Ovary (tissue), 9 donors: ENCODE measurements around the gene FOXE1. TPM values are rescaled to one million over a fixed set of nuclear protein-coding genes. Genes with fewer than 3 reads are reported as not detected.

Experiments
- DNase-seq, 5 donors: peaks; one replicate each; pipeline ENCODE4 v3.0.0-alpha.2; 2019 to 2020
- H3K27ac ChIP-seq, 2 donors: fragments of 200-600 bp; one replicate each; pipeline versions ENCODE4 v1.5.1 to v1.8.0; 2019 to 2022
- H3K27me3 ChIP-seq: fragments of 200-600 bp; one replicate; pipeline ENCODE4 v1.8.0; 2022
- H3K36me3 ChIP-seq: fragments of 200-600 bp; sonication (generic); one replicate; pipeline ENCODE4 v1.5.1; 2019
- H3K4me1 ChIP-seq: one replicate; pipeline ENCODE4 v1.8.1; 2013; ENCODE audit warnings: mild to moderate bottlenecking, moderate library complexity; ENCODE audit not compliant: insufficient read depth
- H3K4me3 ChIP-seq: fragments of 200-600 bp; sonication (generic); one replicate; pipeline ENCODE4 v1.5.1; 2017
- H3K9me3 ChIP-seq, 2 donors: fragments of 200-600 bp in 1 of 2; sonication (generic) in 1 of 2; one replicate each; pipeline versions ENCODE4 v1.5.1 to v1.8.1; 2013 to 2019; ENCODE audit warnings: mild to moderate bottlenecking in 1 of 2, moderate library complexity in 1 of 2
- EP300 ChIP-seq: sonication (generic); formaldehyde crosslinking; IDR thresholded peaks from one replicate; pipeline ENCODE4 v1.6.1; 2017; ENCODE audit warnings: antibody characterized with exemption
- POLR2A ChIP-seq: fragments of 450-650 bp; IDR thresholded peaks from one replicate; pipeline ENCODE4 v1.6.1; 2017; ENCODE audit warnings: antibody characterized with exemption, mild to moderate bottlenecking, moderate library complexity
- WGBS, 3 donors: extraction: QIAGEN DNeasy Blood & Tissue Kit in 1 of 3; methylation state at CpG; one replicate each; pipeline versions ENCODE4 v1.1.5 to v1.1.7; 2013 to 2017; 5-methylcytosine and 5-hydroxymethylcytosine counted together
- intact Hi-C, 4 donors: fragments of 100-400 bp; cut with DNase I; formaldehyde crosslinking; loops; one replicate each; pipeline versions ENCODE4 v1.11.0 to v1.15.1; 2022 to 2023
- polyA plus RNA-seq, 2 donors: library from polyadenylated mRNA; stranded (reverse); fragments of 200-250 nt in 1 of 2; fragments of 350-450 nt in 1 of 2; fragmentation: Illumina TruSeq in 1 of 2; extraction: RNeasy Lipid Tissue Mini Kit (QIAGEN cat#74804) in 1 of 2; gene quantifications; one replicate each; pipeline ENCODE4 v1.2.3, GENCODE V29; 2013 to 2014
- total RNA-seq, 7 donors: library from RNA; depleted of rRNA in 2 of 7; stranded (reverse); fragments of >200 nt in 2 of 7; fragmentation: NEBNext Ultra II Directional in 3 of 7; extraction: Animal tissue kit (Norgen Biotek cat#: 25700) in 3 of 7; gene quantifications; one replicate each; pipeline versions ENCODE4 v1.1.0 to v1.2.4, GENCODE V29; 2016 to 2023
- TF ChIP-seq, protein P1 (sequence below), 3 donors: fragments of 450-650 bp in 2 of 3; fragments of 200-600 bp in 1 of 3; IDR thresholded peaks; one replicate each; pipeline versions ENCODE4 v1.5.1 to v1.8.0; 2016 to 2022; ENCODE audit warnings: antibody characterized with exemption in 3 of 3, mild to moderate bottlenecking in 1 of 3
- donor health status: DM: no; HTN: no; CAD: no; lungs with moderate emphysema.
- donor health status: DM: no; HTN: no; CAD: no.
- donor health status: Bipolar disorder and iron deficiency.
- donor health status: DM: yes; HTN: yes; CAD: no.
- donor health status: DM: no; HTN: no; CAD: no.
- donor health status: DM: yes; HTN: yes; CAD: no.

FOXE1 gene
- total and polyA plus RNA-seq, 9 donors: not detected

- 67 to 71% (median 69%) methylated on average over 5 of the region's 5 CpGs for WGBS, 3 donors
- no peak for DNase-seq
Observed at GRCh38 chr9:97808415-97808814, 44.6 kb upstream of the FOXE1 start.

DNA sequence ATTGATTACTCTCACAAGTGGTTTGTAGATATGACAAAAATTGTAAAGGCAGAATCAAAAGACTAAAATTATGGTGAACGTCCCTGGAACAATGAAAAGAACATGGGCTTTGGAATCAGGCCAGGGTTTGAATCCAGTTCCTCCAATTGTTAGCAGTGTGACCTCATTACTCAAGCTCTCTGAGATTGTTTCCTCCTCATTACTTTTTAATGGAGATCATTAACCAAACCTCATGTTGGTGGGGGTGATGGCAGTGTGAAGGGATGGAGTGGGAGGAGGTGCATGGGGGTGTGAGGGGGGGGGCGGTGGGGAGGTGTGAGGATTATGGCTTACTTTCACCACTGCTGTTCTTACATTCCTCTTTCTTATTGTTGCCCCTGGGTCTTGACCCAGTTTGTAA is 44.1 kb upstream of the FOXE1 start:
- H3K4me1 ChIP-seq: no peaks in the 10 kb centered on the region
- no peak overlapping the region for H3K27ac ChIP-seq
- DNase-seq: no peak
- no peaks in the 10 kb centered on the region for H3K27me3 ChIP-seq
- no peaks in the 10 kb centered on the region for H3K36me3 ChIP-seq
- WGBS, 3 donors: 25 to 38% (median 33%) methylated on average over 2 of the region's 2 CpGs
- no peak overlapping the region for H3K4me3 ChIP-seq
- intact Hi-C loops: no loop called here
- TF ChIP-seq EP300 (no peak), POLR2A (no peak)
- TF ChIP-seq, protein P1, sequence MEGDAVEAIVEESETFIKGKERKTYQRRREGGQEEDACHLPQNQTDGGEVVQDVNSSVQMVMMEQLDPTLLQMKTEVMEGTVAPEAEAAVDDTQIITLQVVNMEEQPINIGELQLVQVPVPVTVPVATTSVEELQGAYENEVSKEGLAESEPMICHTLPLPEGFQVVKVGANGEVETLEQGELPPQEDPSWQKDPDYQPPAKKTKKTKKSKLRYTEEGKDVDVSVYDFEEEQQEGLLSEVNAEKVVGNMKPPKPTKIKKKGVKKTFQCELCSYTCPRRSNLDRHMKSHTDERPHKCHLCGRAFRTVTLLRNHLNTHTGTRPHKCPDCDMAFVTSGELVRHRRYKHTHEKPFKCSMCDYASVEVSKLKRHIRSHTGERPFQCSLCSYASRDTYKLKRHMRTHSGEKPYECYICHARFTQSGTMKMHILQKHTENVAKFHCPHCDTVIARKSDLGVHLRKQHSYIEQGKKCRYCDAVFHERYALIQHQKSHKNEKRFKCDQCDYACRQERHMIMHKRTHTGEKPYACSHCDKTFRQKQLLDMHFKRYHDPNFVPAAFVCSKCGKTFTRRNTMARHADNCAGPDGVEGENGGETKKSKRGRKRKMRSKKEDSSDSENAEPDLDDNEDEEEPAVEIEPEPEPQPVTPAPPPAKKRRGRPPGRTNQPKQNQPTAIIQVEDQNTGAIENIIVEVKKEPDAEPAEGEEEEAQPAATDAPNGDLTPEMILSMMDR (IDR thresholded peaks at IDR 0.05): no peak
- no peaks in the 10 kb centered on the region for H3K9me3 ChIP-seq

More at GRCh38 chr9:97808415-97808814, 44.6 kb upstream of the FOXE1 start:
- Histone ChIP-seq H3K4me3 (no peak overlapping the region), H3K27me3 (no peaks in the 10 kb centered on the region), H3K4me1 (no peaks in the 10 kb centered on the region), H3K9me3 (no peaks in the 10 kb centered on the region), H3K36me3 (no peaks in the 10 kb centered on the region), H3K27ac (no peak overlapping the region)
- intact Hi-C loops: no loop called here
- TF ChIP-seq POLR2A (no peak), EP300 (no peak)
- TF ChIP-seq, protein P1 (IDR thresholded peaks at IDR 0.05): no peak

DNA sequence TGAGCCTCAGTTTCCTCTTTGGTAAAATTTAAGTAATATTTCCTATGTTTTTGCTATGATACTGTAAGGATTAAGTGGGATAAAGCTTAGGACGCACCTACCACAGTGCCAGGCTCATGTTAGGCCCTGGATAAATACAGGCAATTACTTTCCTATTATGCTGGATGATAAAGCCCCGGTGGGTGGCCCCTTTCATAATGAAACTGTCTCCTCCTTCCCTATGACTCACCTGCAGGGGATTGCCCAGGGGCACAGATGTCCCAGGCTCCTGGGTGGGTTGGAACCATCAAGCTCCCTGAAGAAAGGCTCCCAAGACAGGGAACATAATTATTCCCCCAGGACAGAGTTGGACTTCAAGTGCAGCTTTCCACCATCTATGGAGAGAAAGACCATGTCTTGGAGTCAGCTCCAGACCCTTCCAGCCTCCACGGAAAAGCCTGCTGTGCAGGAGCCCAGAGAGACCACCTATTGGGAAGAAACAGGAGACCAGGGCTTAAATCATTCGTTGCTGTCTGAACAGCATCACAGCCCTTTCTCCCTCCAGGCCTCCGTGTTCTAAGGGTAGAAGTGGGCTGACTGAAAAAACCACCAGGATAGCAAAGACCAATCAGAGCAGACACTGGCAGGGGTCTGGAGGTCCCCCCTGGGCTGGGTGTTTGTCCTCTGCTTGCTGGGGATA is 43.2 kb upstream of the FOXE1 start:
- WGBS, 3 donors: 58 to 59% (median 58%) methylated on average over 5 of the region's 5 CpGs
- Histone ChIP-seq H3K4me3 (no peak overlapping the region), H3K9me3 (no peaks in the 10 kb centered on the region), H3K27me3 (no peaks in the 10 kb centered on the region), H3K36me3 (no peaks in the 10 kb centered on the region), H3K4me1 (no peaks in the 10 kb centered on the region), H3K27ac (no peak overlapping the region)
- TF ChIP-seq EP300 (no peak), POLR2A (no peak)
- TF ChIP-seq, protein P1 (IDR thresholded peaks at IDR 0.05): no peak
- no peak for DNase-seq
- intact Hi-C loops: no loop called here

DNA sequence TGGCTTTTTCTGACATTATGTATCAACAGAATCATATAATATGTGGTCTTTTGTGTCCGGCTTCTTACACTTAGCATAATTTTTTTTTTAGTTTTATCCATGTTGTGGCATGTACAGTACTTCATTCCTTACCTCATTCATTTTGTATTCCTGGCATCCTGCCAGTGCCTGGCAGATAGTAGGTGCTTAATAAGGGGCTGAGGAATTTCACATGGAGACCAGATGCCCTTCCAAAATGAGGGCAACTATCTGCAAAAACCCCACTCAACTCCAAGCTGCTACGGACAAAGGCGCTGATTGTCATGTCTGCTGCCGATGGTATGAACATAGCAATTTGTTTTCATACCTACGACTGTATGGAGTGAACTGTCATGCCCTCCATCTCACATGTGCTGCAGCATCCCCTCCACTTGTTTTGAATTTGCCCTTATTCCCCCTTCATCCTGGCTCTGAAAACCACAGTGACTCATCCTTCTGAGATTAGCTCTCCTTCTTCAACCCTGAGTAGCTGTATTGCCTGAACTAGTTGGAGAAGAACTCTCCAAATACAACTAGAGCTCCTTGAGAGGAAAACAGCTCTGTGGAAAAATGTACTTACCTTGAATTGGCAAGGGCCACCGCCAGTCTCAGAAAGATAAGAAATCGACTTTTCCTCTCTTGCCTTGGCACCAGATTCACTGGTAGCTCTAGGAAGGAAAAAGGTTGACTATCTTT is 41.3 kb upstream of the FOXE1 start:
- DNase-seq: no peak
- no peaks in the 10 kb centered on the region for H3K4me1 ChIP-seq
- intact Hi-C loops: no loop called here
- H3K27me3 ChIP-seq: no peaks in the 10 kb centered on the region
- no peaks in the 10 kb centered on the region for H3K9me3 ChIP-seq
- 80 to 90% (median 86%) methylated on average over 7 of the region's 7 CpGs for WGBS, 3 donors
- no peaks in the 10 kb centered on the region for H3K36me3 ChIP-seq
- no peak overlapping the region for H3K27ac ChIP-seq
- no peak overlapping the region for H3K4me3 ChIP-seq
- TF ChIP-seq, protein P1 (IDR thresholded peaks at IDR 0.05): no peak
- TF ChIP-seq POLR2A (no peak), EP300 (no peak)
